Activated CD4-positive, alpha-beta T cell treated with anti-CD3 and anti-CD28 coated beads for 36 hours (primary cell): ENCODE results near the gene SMIM17. TPM values are rescaled to one million over a fixed set of nuclear protein-coding genes. Genes with fewer than 3 reads are reported as not detected.

Experiments used
- ATAC-seq: fragments of 200-7000 bp; cut with Tn5 transposase; one replicate; pipeline ENCODE4 v1.10.0; 2021; ENCODE audit warnings: mild to moderate bottlenecking, moderate library complexity
- CTCF ChIA-PET: fragments of 350-600 bp; sonication (Branson Sonifier 250); formaldehyde crosslinking; loops from one replicate; lab custom pipeline; 2021; ENCODE audit warnings: antibody characterized with exemption; lab: Charles Lee
- POLR2A ChIA-PET: fragments of 350-600 bp; sonication (Branson Sonifier 250); formaldehyde crosslinking; loops from one replicate; lab custom pipeline; 2021; ENCODE audit warnings: antibody characterized with exemption, inconsistent platforms; lab: Charles Lee
- DNase-seq: peaks from one replicate; pipeline ENCODE4 v3.0.0-alpha.2; 2020
- H3K27ac Mint-ChIP-seq: one replicate; pipeline ENCODE4 v1.8.0; 2021; ENCODE audit warnings: mixed read lengths
- H3K27me3 Mint-ChIP-seq: one replicate; pipeline ENCODE4 v1.8.0; 2021; ENCODE audit warnings: mixed read lengths
- H3K36me3 Mint-ChIP-seq: one replicate; pipeline ENCODE4 v1.8.0; 2021; ENCODE audit warnings: low read depth, mixed read lengths
- H3K4me1 Mint-ChIP-seq: one replicate; pipeline ENCODE4 v1.8.0; 2021; ENCODE audit warnings: mixed read lengths
- H3K4me3 Mint-ChIP-seq: one replicate; pipeline ENCODE4 v1.8.0; 2021; ENCODE audit warnings: mild to moderate bottlenecking, moderate library complexity, mixed read lengths
- H3K9me3 Mint-ChIP-seq: one replicate; pipeline ENCODE4 v1.8.0; 2021; ENCODE audit warnings: low read depth, mixed read lengths
- intact Hi-C, 2 experiments: fragments of 100-400 bp; cut with DNase I in 1 of 2; cut with micrococcal nuclease in 1 of 2; formaldehyde crosslinking; loops; one replicate each; pipeline versions ENCODE4 v1.14.2 to v1.15.1; 2022 to 2024; cut with DNase I, micrococcal nuclease
- total RNA-seq, 2 experiments: library from RNA; stranded (reverse); gene quantifications; one replicate each; pipeline ENCODE4 v1.2.3, GENCODE V29; 2021

Gene SMIM17
- total RNA-seq, 2 experiments from 2014 or later = not detected

GRCh38 chr19:56613639-56614038 is 29.3 kb upstream of the SMIM17 start:
- Mint-ChIP-seq H3K9me3 (peaks cover 78% of the 10 kb centered on the region), H3K27me3 (no peaks in the 10 kb centered on the region), H3K4me3 (no peak overlapping the region), H3K27ac (no peak overlapping the region), H3K4me1 (no peaks in the 10 kb centered on the region), H3K36me3 (peaks cover 93% of the 10 kb centered on the region)
- POLR2A ChIA-PET = no interaction called here
- no peak for DNase-seq
- ATAC-seq = no peak
- intact Hi-C loops = no loop called here
- CTCF ChIA-PET = no interaction called here

GRCh38 chr19:56617531-56617930 is 25.4 kb upstream of the SMIM17 start:
- no peak for DNase-seq
- H3K27ac Mint-ChIP-seq = no peak overlapping the region
- H3K36me3 Mint-ChIP-seq = peaks cover 93% of the 10 kb centered on the region
- no peak for ATAC-seq
- peaks cover 73% of the 10 kb centered on the region for H3K9me3 Mint-ChIP-seq
- no peak overlapping the region for H3K4me3 Mint-ChIP-seq
- H3K4me1 Mint-ChIP-seq = no peaks in the 10 kb centered on the region
- intact Hi-C loops = no loop called here
- CTCF ChIA-PET = no interaction called here
- POLR2A ChIA-PET = no interaction called here
- no peaks in the 10 kb centered on the region for H3K27me3 Mint-ChIP-seq

GRCh38 chr19:56619121-56619520 is 23.8 kb upstream of the SMIM17 start:
- POLR2A ChIA-PET = no interaction called here
- intact Hi-C loops = no loop called here
- Mint-ChIP-seq H3K27ac (no peak overlapping the region), H3K4me1 (no peaks in the 10 kb centered on the region), H3K4me3 (no peak overlapping the region), H3K36me3 (peaks cover 93% of the 10 kb centered on the region), H3K9me3 (peaks cover 67% of the 10 kb centered on the region), H3K27me3 (no peaks in the 10 kb centered on the region)
- ATAC-seq (no peak), DNase-seq (no peak)
- CTCF ChIA-PET = no interaction called here

- CTCF ChIA-PET = interaction anchor here (0.6 kb wide), 1 partner anchor 1617 kb away, joined by 3 read pairs; no protein-coding TSS in a partner anchor
- Mint-ChIP-seq H3K27ac (no peak overlapping the region), H3K27me3 (no peaks in the 10 kb centered on the region), H3K4me1 (no peaks in the 10 kb centered on the region), H3K9me3 (peaks cover 46% of the 10 kb centered on the region), H3K4me3 (no peak overlapping the region), H3K36me3 (peaks cover 82% of the 10 kb centered on the region)
- DNase-seq (no peak), ATAC-seq (no peak)
- POLR2A ChIA-PET = no interaction called here
- intact Hi-C loops = no loop called here
Observed at GRCh38 chr19:56622374-56622773, 20.6 kb upstream of the SMIM17 start.

GRCh38 chr19:56623006-56623405 is 20.0 kb upstream of the SMIM17 start:
- CTCF ChIA-PET = interaction anchor here (0.8 kb wide), 1 partner anchor 1470 kb away, joined by 4 read pairs; no protein-coding TSS in a partner anchor
- no peak for ATAC-seq
- H3K27me3 Mint-ChIP-seq = no peaks in the 10 kb centered on the region
- DNase-seq = no peak
- H3K4me1 Mint-ChIP-seq = no peaks in the 10 kb centered on the region
- H3K9me3 Mint-ChIP-seq = peaks cover 46% of the 10 kb centered on the region
- no peak overlapping the region for H3K4me3 Mint-ChIP-seq
- POLR2A ChIA-PET = no interaction called here
- intact Hi-C loops = no loop called here
- H3K36me3 Mint-ChIP-seq = peaks cover 78% of the 10 kb centered on the region
- H3K27ac Mint-ChIP-seq = no peak overlapping the region

- no peak overlapping the region for H3K27ac Mint-ChIP-seq
- H3K9me3 Mint-ChIP-seq = peaks cover 47% of the 10 kb centered on the region
- CTCF ChIA-PET = interaction anchor here (0.5 kb wide), 1 partner anchor 1377 kb away, joined by 3 read pairs; no protein-coding TSS in a partner anchor
- POLR2A ChIA-PET = no interaction called here
- intact Hi-C loops = no loop called here
- H3K4me3 Mint-ChIP-seq = no peak overlapping the region
- ATAC-seq (no peak), DNase-seq (no peak)
- no peaks in the 10 kb centered on the region for H3K4me1 Mint-ChIP-seq
- H3K36me3 Mint-ChIP-seq = peaks cover 59% of the 10 kb centered on the region
- H3K27me3 Mint-ChIP-seq = no peaks in the 10 kb centered on the region
Observed at GRCh38 chr19:56625708-56626107, 17.3 kb upstream of the SMIM17 start.

GRCh38 chr19:56633021-56633420 is 9.9 kb upstream of the SMIM17 start:
- intact Hi-C loops = no loop called here
- Mint-ChIP-seq H3K9me3 (peaks cover 53% of the 10 kb centered on the region), H3K4me1 (no peaks in the 10 kb centered on the region), H3K27me3 (no peaks in the 10 kb centered on the region), H3K27ac (no peak overlapping the region), H3K36me3 (peaks cover 15% of the 10 kb centered on the region), H3K4me3 (no peak overlapping the region)
- ATAC-seq (no peak), DNase-seq (no peak)
- POLR2A ChIA-PET = no interaction called here
- CTCF ChIA-PET = no interaction called here

GRCh38 chr19:56637976-56638555 is 4.9 kb upstream of the SMIM17 start:
- H3K4me3 Mint-ChIP-seq = no peak overlapping the region
- DNase-seq = peak; percentile 81
- H3K4me1 Mint-ChIP-seq = no peaks in the 10 kb centered on the region
- intact Hi-C loops = no loop called here
- ChIA-PET CTCF (no interaction called here), POLR2A (no interaction called here)
- peaks cover 2% of the 10 kb centered on the region for H3K27me3 Mint-ChIP-seq
- H3K9me3 Mint-ChIP-seq = peaks cover 42% of the 10 kb centered on the region
- ATAC-seq = peak; percentile 63
- no peak overlapping the region for H3K27ac Mint-ChIP-seq
- H3K36me3 Mint-ChIP-seq = peaks cover 16% of the 10 kb centered on the region

GRCh38 chr19:56639217-56639616 is 3.7 kb upstream of the SMIM17 start:
- CTCF ChIA-PET = no interaction called here
- H3K36me3 Mint-ChIP-seq = peaks cover 21% of the 10 kb centered on the region
- ATAC-seq (no peak), DNase-seq (peak; percentile 18)
- H3K4me3 Mint-ChIP-seq = no peak overlapping the region
- POLR2A ChIA-PET = no interaction called here
- intact Hi-C loops = no loop called here
- peaks cover 9% of the 10 kb centered on the region for H3K27me3 Mint-ChIP-seq
- H3K4me1 Mint-ChIP-seq = no peaks in the 10 kb centered on the region
- H3K27ac Mint-ChIP-seq = no peak overlapping the region
- H3K9me3 Mint-ChIP-seq = peaks cover 40% of the 10 kb centered on the region

- H3K4me1 Mint-ChIP-seq = no peaks in the 10 kb centered on the region
- POLR2A ChIA-PET = no interaction called here
Observed at GRCh38 chr19:56643460-56643955, 549 bp downstream of the SMIM17 start.

GRCh38 chr19:56654151-56654550 is 11.2 kb downstream of the SMIM17 start:
- H3K27ac Mint-ChIP-seq = no peak overlapping the region
- DNase-seq (no peak), ATAC-seq (no peak)
- ChIA-PET POLR2A (no interaction called here), CTCF (no interaction called here)
- H3K4me3 Mint-ChIP-seq = no peak overlapping the region
- no peaks in the 10 kb centered on the region for H3K27me3 Mint-ChIP-seq
- H3K9me3 Mint-ChIP-seq = peaks cover 48% of the 10 kb centered on the region
- no peaks in the 10 kb centered on the region for H3K4me1 Mint-ChIP-seq
- peaks cover 11% of the 10 kb centered on the region for H3K36me3 Mint-ChIP-seq
- intact Hi-C loops = no loop called here

More at GRCh38 chr19:56643460-56643955, 549 bp downstream of the SMIM17 start:
- DNase-seq (no peak), ATAC-seq (no peak)
- H3K36me3 Mint-ChIP-seq = peaks cover 22% of the 10 kb centered on the region
- H3K27ac Mint-ChIP-seq = no peak overlapping the region
- intact Hi-C loops = no loop called here
- CTCF ChIA-PET = no interaction called here
- H3K9me3 Mint-ChIP-seq = peaks cover 49% of the 10 kb centered on the region
- no peak overlapping the region for H3K4me3 Mint-ChIP-seq
- H3K27me3 Mint-ChIP-seq = peaks cover 15% of the 10 kb centered on the region

- no peak for ATAC-seq
- Mint-ChIP-seq H3K4me3 (no peak overlapping the region), H3K4me1 (no peaks in the 10 kb centered on the region), H3K9me3 (peaks cover 22% of the 10 kb centered on the region), H3K36me3 (peaks cover 40% of the 10 kb centered on the region), H3K27ac (no peak overlapping the region), H3K27me3 (no peaks in the 10 kb centered on the region)
- CTCF ChIA-PET = no interaction called here
- intact Hi-C loops = loop anchor here in 1 of 2 experiments (2.0 kb wide), 1 partner anchor 438 kb away; no protein-coding TSS in a partner anchor
- POLR2A ChIA-PET = no interaction called here
- peak; percentile 27 for DNase-seq
Observed at GRCh38 chr19:56660381-56661107, 17.6 kb downstream of the SMIM17 start.
